Measurements from ENCODE around the gene SNAPC2. TPM values are rescaled to one million over a fixed set of nuclear protein-coding genes. Genes with fewer than 3 reads are reported as not detected.
A peak's percentile ranks its signal among the peaks of the same experiment; 100 is the strongest.
"Not testable (repeated sequence)": the region's sequence is repeated elsewhere in the genome, so short reads cannot be mapped to it uniquely, and the experiment has no call there.

Gene SNAPC2
- total and polyA plus RNA-seq, 8 donors = 4.9 to 12.0 (median 8.0) TPM

- Histone ChIP-seq H3K36me3 (peaks cover 0 to 20% (median 8%) of the 10 kb centered on the region in 3 donors), H3K27me3 (no peaks in the 10 kb centered on the region), H3K4me1 (peaks cover 0 to 14% (median 9%) of the 10 kb centered on the region in 3 donors), H3K4me3 (peak overlapping the region in 1 of 4 donors; percentile 48), H3K27ac (no peak overlapping the region), H3K9me3 (no peaks in the 10 kb centered on the region)
- DNase-seq (peak in 4 of 6 donors; percentile 13 to 85 (median 40)), ATAC-seq (no peak), FAIRE-seq (no peak)
- intact Hi-C loops (cut with DNase I) = loop anchor here in 1 of 3 donors (10.0 kb wide), 1 partner anchor 72 kb away; no protein-coding TSS in a partner anchor
- WGBS, 2 donors = 76 to 78% methylated on average over 32 of the region's 32 CpGs
- no peak for TF ChIP-seq CTCF (IDR thresholded peaks at IDR 0.05)
Observed at GRCh38 chr19:7926727-7927604, 6.8 kb downstream of the SNAPC2 start.

- Histone ChIP-seq H3K9me3 (no peaks in the 10 kb centered on the region), H3K27me3 (no peaks in the 10 kb centered on the region), H3K4me3 (no peak overlapping the region), H3K27ac (peak overlapping the region in 2 of 4 donors; percentile 66 to 74), H3K4me1 (peaks cover 0 to 14% (median 9%) of the 10 kb centered on the region in 3 donors), H3K36me3 (peaks cover 0 to 24% (median 15%) of the 10 kb centered on the region in 3 donors)
- DNase-seq = peak in 5 of 6 donors; percentile 16 to 84 (median 33)
- FAIRE-seq = no peak
- no peak for TF ChIP-seq CTCF (IDR thresholded peaks at IDR 0.05)
- intact Hi-C loops (cut with DNase I) = loop anchor here in 1 of 3 donors (10.0 kb wide), 1 partner anchor 73 kb away; no protein-coding TSS in a partner anchor
- WGBS, 2 donors = 88 to 89% methylated on average over 21 to 23 of the region's 23 CpGs
- ATAC-seq = no peak
Observed at GRCh38 chr19:7927605-7928333, 7.6 kb downstream of the SNAPC2 start.

GRCh38 chr19:7928334-7928706, 8.2 kb downstream of the SNAPC2 start:
- Histone ChIP-seq H3K9me3 (no peaks in the 10 kb centered on the region), H3K4me3 (no peak overlapping the region), H3K36me3 (peaks cover 0 to 28% (median 20%) of the 10 kb centered on the region in 3 donors), H3K4me1 (peaks cover 0 to 14% (median 9%) of the 10 kb centered on the region in 3 donors), H3K27me3 (no peaks in the 10 kb centered on the region), H3K27ac (peak overlapping the region in 2 of 4 donors; percentile 66 to 74)
- no peak for ATAC-seq
- 82 to 83% methylated on average over 9 of the region's 9 CpGs for WGBS, 2 donors
- no peak for TF ChIP-seq CTCF (IDR thresholded peaks at IDR 0.05)
- intact Hi-C loops (cut with DNase I) = loop anchor here in 1 of 3 donors (10.0 kb wide), 1 partner anchor 74 kb away; no protein-coding TSS in a partner anchor
- peak in 2 of 6 donors; percentile 3 to 13 for DNase-seq
- FAIRE-seq = no peak

- peak overlapping the region in 3 of 4 donors; percentile 48 to 74 (median 66) for H3K27ac ChIP-seq
- intact Hi-C loops (cut with DNase I) = loop anchor here in 1 of 3 donors (10.0 kb wide), 1 partner anchor 74 kb away; no protein-coding TSS in a partner anchor
- H3K9me3 ChIP-seq = no peaks in the 10 kb centered on the region
- FAIRE-seq (peak; percentile 93), ATAC-seq (peak in 2 of 4 donors; percentile 5 to 10), DNase-seq (peak; percentile 31 to 85 (median 65))
- no peaks in the 10 kb centered on the region for H3K27me3 ChIP-seq
- peaks cover 0 to 14% (median 9%) of the 10 kb centered on the region in 3 donors for H3K4me1 ChIP-seq
- WGBS, 2 donors = 66 to 75% methylated on average over 24 of the region's 24 CpGs
- peaks cover 0 to 35% (median 27%) of the 10 kb centered on the region in 3 donors for H3K36me3 ChIP-seq
- H3K4me3 ChIP-seq = no peak overlapping the region
- TF ChIP-seq CTCF (IDR thresholded peaks at IDR 0.05) = peak in 1 of 4 donors; percentile 6
Observed at GRCh38 chr19:7928741-7929701, 8.9 kb downstream of the SNAPC2 start.

- not testable (repeated sequence) for H3K4me3 ChIP-seq, H3K9me3 ChIP-seq, FAIRE-seq, ATAC-seq, H3K27me3 ChIP-seq
- Histone ChIP-seq H3K4me1 (peaks cover 0 to 11% (median 4%) of the 10 kb centered on the region in 3 donors), H3K27ac (peak overlapping the region in 1 of 4 donors; percentile 66), H3K36me3 (peaks cover 0 to 42% (median 28%) of the 10 kb centered on the region in 3 donors)
- peak in 2 of 6 donors; percentile 3 to 13 for DNase-seq
- 89 to 93% methylated on average over 9 to 11 of the region's 11 CpGs for WGBS, 2 donors
- intact Hi-C loops (cut with DNase I) = loop anchor here in 1 of 3 donors (5.0 kb wide), 1 partner anchor 198 kb away; the partner anchor contains the start of gene CLEC4G
Observed at GRCh38 chr19:7930030-7930429, 9.9 kb downstream of the SNAPC2 start.
